ENCODE data around the gene BTBD17. TPM values are rescaled to one million over a fixed set of nuclear protein-coding genes. Genes with fewer than 3 reads are reported as not detected.

Gene BTBD17
- total and polyA plus RNA-seq, 5 donors from 2014 or later, result 0.09 TPM; not detected in 4

DNA sequence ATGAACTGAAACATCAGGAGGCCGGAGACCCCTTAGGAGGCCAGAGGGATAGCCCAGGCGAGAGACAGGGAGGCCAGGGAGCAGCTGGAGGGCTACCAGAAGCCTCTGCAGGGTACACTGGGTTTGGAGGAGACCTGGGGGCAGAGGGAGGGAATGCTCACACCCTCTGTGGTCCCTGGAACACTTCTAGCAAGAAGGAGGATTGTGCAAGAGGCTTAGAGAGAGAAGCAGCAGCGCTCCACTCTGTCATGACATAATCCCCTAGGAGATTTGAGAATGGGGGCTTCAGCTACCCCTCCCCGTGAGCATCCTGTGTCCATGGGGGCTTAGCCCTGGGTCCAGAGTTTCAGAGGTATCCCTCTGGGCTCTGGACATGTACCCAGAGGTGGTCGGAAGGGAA is 21.5 kb upstream of the BTBD17 start:
- ATAC-seq (ENCODE audit: low read depth in 2 of 2), result no peak
- Histone ChIP-seq H3K4me1 (ENCODE audit: control insufficient read depth, insufficient read depth, low read length, poor library complexity, severe bottlenecking) (peaks cover 5% of the 10 kb centered on the region), H3K27me3 (ENCODE audit: control insufficient read depth, insufficient read depth, low read length) (no peaks in the 10 kb centered on the region), H3K27ac (ENCODE audit: insufficient read depth, low read length, poor library complexity, severe bottlenecking) (no peak overlapping the region), H3K36me3 (ENCODE audit: control insufficient read depth, insufficient read depth, low read length) (no peaks in the 10 kb centered on the region), H3K4me3 (ENCODE audit: low read depth, low read length) (no peak overlapping the region), H3K9me3 (ENCODE audit: control insufficient read depth in 2 of 2, low read length in 2 of 2) (no peaks in the 10 kb centered on the region)
- no peak overlapping the region for H3K4me3 Mint-ChIP-seq
- peaks cover 0 to 3% (median 0%) of the 10 kb centered on the region in 4 donors for H3K4me1 Mint-ChIP-seq
- no peaks in the 10 kb centered on the region for H3K9me3 Mint-ChIP-seq
- H3K27me3 Mint-ChIP-seq, result peaks cover 10% of the 10 kb centered on the region
- no peak overlapping the region for H3K27ac Mint-ChIP-seq
- H3K36me3 Mint-ChIP-seq, result no peaks in the 10 kb centered on the region
- DNase-seq, result no peak

DNA sequence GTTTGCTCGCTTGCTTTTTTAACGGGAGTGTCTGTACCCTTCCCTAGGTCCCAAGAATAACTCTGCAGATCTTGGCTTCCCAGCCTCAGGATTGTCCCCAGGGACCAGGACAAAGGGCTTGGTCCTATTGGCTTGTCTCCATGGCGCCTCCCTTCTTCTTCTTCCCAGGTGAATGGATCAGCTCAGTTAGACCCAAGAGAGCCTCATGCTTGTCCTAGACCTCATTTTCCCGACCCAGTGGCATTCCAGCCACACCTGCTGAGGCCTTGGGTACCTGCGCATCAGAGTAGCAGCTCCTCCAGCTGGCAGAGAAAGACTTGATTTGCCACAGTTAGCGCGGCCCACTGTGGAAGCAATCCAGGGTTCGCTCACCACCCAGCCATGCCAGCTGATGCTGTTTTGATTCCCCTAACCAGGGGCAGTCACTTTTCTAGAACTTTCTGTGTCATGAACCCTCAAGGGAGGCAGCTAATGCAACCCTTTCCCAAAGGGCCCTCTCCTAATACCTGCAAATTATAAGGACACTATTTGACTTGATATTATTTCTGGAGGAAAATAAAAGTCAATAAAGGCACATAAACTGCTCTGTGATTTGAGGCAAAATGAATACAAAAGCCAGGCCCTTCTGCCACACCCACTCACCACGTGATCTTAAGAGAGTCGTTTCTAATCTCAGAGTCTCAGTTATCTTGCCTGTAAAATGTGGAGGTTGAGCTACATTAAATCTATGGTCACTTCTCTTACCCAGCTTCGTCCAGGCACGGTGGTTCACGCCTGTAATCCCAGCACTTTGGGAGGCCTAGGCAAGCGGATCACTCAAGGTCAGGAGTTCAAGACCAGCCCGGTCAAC is 19.5 kb upstream of the BTBD17 start:
- no peaks in the 10 kb centered on the region for H3K27me3 ChIP-seq (ENCODE audit: control insufficient read depth, insufficient read depth, low read length)
- no peaks in the 10 kb centered on the region for H3K36me3 ChIP-seq (ENCODE audit: control insufficient read depth, insufficient read depth, low read length)
- no peak overlapping the region for H3K4me3 Mint-ChIP-seq
- H3K4me1 Mint-ChIP-seq, result peaks cover 0 to 5% (median 0%) of the 10 kb centered on the region in 4 donors
- H3K27ac ChIP-seq (ENCODE audit: insufficient read depth, low read length, poor library complexity, severe bottlenecking), result no peak overlapping the region
- no peak overlapping the region for H3K4me3 ChIP-seq (ENCODE audit: low read depth, low read length)
- H3K9me3 ChIP-seq (ENCODE audit: control insufficient read depth in 2 of 2, low read length in 2 of 2), result no peaks in the 10 kb centered on the region
- H3K27me3 Mint-ChIP-seq, result peaks cover 9% of the 10 kb centered on the region
- no peak overlapping the region for H3K27ac Mint-ChIP-seq
- H3K36me3 Mint-ChIP-seq, result no peaks in the 10 kb centered on the region
- no peaks in the 10 kb centered on the region for H3K9me3 Mint-ChIP-seq
- no peak for ATAC-seq (ENCODE audit: low read depth in 2 of 2)
- H3K4me1 ChIP-seq (ENCODE audit: control insufficient read depth, insufficient read depth, low read length, poor library complexity, severe bottlenecking), result peaks cover 5% of the 10 kb centered on the region
- no peak for DNase-seq

DNA sequence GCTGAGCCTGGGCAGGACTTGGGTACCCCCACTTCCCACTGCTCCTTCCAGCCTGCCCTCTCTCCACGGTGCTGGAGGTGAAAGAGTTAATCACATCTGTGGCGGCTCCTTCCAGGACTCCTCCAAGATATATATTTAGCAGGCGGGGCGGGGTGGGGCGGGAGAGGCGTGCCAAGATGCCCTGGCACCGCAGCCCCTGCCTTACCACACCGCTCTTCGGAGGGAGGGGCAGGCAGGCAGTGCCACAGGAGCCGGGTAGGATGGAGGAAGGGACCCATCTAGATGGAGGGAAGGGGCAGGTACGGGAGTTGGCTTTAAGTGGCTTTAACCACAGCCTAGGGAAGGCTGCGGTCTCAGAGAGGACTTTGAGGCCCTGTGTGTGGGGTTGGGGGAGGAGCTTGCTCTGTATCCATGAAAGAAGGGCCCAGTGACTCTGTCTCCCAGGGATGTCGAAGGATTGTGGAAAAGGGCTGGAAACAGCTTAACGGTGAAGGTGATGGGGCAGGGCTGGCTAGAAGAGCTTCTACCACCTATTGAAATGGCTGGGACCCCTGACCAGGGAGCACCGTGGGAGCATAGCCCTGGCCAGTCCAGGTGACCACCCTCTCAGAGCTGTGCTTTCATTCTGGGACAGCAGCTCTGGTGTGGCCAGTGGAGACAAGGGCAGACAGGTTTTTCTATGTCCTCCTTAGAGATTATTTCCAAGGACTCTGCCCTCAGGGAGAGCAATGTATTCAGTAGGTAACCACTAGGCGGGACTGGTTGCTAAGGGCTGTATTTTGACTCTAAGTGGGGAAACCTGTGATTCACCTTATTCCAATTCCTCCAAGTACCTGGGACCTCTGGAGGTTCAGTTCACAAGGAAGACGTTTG is 18.7 kb upstream of the BTBD17 start:
- H3K4me3 ChIP-seq (ENCODE audit: low read depth, low read length), result no peak overlapping the region
- no peaks in the 10 kb centered on the region for H3K36me3 Mint-ChIP-seq
- H3K27me3 ChIP-seq (ENCODE audit: control insufficient read depth, insufficient read depth, low read length), result no peaks in the 10 kb centered on the region
- peaks cover 0 to 5% (median 0%) of the 10 kb centered on the region in 4 donors for H3K4me1 Mint-ChIP-seq
- no peak for ATAC-seq (ENCODE audit: low read depth in 2 of 2)
- no peak overlapping the region for H3K27ac ChIP-seq (ENCODE audit: insufficient read depth, low read length, poor library complexity, severe bottlenecking)
- DNase-seq, result no peak
- no peaks in the 10 kb centered on the region for H3K36me3 ChIP-seq (ENCODE audit: control insufficient read depth, insufficient read depth, low read length)
- H3K27me3 Mint-ChIP-seq, result peaks cover 9% of the 10 kb centered on the region
- no peak overlapping the region for H3K27ac Mint-ChIP-seq
- peaks cover 5% of the 10 kb centered on the region for H3K4me1 ChIP-seq (ENCODE audit: control insufficient read depth, insufficient read depth, low read length, poor library complexity, severe bottlenecking)
- no peaks in the 10 kb centered on the region for H3K9me3 Mint-ChIP-seq
- no peaks in the 10 kb centered on the region for H3K9me3 ChIP-seq (ENCODE audit: control insufficient read depth in 2 of 2, low read length in 2 of 2)
- no peak overlapping the region for H3K4me3 Mint-ChIP-seq

DNA sequence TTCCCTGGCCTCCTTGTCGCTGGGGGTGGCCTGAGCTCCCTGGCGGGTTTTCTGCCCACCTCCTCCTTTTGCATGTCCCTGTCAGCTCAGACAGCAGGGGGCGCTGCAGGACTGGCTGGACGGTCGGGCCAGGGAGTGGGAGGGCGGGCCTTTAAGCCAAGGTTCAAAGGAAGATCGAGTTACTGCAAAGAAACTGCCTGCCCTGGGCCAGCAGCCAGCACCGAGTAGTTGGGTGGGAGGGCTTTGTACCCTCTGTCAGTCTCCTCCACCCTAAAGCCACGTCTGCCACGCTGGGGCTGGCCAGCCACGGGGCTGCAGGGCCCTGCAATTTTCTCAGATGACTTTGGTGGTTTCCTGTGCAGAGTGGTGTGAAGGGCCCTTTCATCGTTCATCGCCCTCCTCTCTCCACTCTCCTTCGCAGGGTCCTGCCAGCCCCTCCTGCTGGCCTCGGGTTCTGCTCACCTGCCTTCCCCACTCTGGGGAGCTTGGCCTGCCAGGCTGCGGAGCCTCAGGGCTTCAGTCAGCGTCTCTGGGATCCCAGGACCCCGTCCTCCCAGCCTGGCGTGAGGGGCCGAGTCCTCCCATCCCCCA is 17.9 kb upstream of the BTBD17 start:
- no peaks in the 10 kb centered on the region for H3K9me3 ChIP-seq (ENCODE audit: control insufficient read depth in 2 of 2, low read length in 2 of 2)
- DNase-seq (peak; percentile 72 to 82 (median 76)), ATAC-seq (ENCODE audit: low read depth in 2 of 2) (peak; percentile 74 to 80)
- H3K27ac ChIP-seq (ENCODE audit: insufficient read depth, low read length, poor library complexity, severe bottlenecking), result no peak overlapping the region
- no peaks in the 10 kb centered on the region for H3K36me3 Mint-ChIP-seq
- H3K9me3 Mint-ChIP-seq, result no peaks in the 10 kb centered on the region
- H3K4me3 Mint-ChIP-seq, result no peak overlapping the region
- peaks cover 9% of the 10 kb centered on the region for H3K27me3 Mint-ChIP-seq
- no peaks in the 10 kb centered on the region for H3K36me3 ChIP-seq (ENCODE audit: control insufficient read depth, insufficient read depth, low read length)
- H3K4me1 ChIP-seq (ENCODE audit: control insufficient read depth, insufficient read depth, low read length, poor library complexity, severe bottlenecking), result peaks cover 5% of the 10 kb centered on the region
- peaks cover 0 to 5% (median 0%) of the 10 kb centered on the region in 4 donors for H3K4me1 Mint-ChIP-seq
- H3K27ac Mint-ChIP-seq, result no peak overlapping the region
- no peak overlapping the region for H3K4me3 ChIP-seq (ENCODE audit: low read depth, low read length)
- no peaks in the 10 kb centered on the region for H3K27me3 ChIP-seq (ENCODE audit: control insufficient read depth, insufficient read depth, low read length)

DNA sequence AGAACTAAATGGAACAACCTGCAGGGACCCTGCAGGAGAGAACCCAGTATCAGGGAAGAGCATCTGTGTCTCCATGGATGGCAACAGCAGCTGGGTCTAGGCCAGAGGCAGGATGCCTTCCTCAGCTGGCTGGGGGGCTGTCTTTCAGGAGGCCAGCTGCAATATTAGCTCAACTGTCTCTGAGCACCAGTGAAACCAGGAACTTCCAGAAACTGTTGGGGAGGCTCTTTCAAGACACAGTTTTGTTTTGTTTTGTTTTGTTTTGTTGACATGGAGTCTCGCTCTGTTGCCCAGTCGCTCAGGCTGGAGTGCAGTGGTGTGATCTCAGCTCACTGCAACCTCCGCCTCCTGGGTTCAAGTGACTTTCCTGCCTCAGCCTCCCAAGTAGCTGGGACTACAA is 13.2 kb upstream of the BTBD17 start:
- no peak overlapping the region for H3K4me3 ChIP-seq (ENCODE audit: low read depth, low read length)
- no peaks in the 10 kb centered on the region for H3K27me3 ChIP-seq (ENCODE audit: control insufficient read depth, insufficient read depth, low read length)
- ATAC-seq (ENCODE audit: low read depth in 2 of 2), result no peak
- Mint-ChIP-seq H3K4me3 (no peak overlapping the region), H3K27me3 (peaks cover 9% of the 10 kb centered on the region), H3K9me3 (no peaks in the 10 kb centered on the region), H3K36me3 (no peaks in the 10 kb centered on the region), H3K4me1 (peaks cover 0 to 2% (median 0%) of the 10 kb centered on the region in 4 donors), H3K27ac (no peak overlapping the region)
- H3K36me3 ChIP-seq (ENCODE audit: control insufficient read depth, insufficient read depth, low read length), result no peaks in the 10 kb centered on the region
- H3K27ac ChIP-seq (ENCODE audit: insufficient read depth, low read length, poor library complexity, severe bottlenecking), result no peak overlapping the region
- DNase-seq, result no peak
- H3K4me1 ChIP-seq (ENCODE audit: control insufficient read depth, insufficient read depth, low read length, poor library complexity, severe bottlenecking), result peaks cover 5% of the 10 kb centered on the region
- no peaks in the 10 kb centered on the region for H3K9me3 ChIP-seq (ENCODE audit: control insufficient read depth in 2 of 2, low read length in 2 of 2)

DNA sequence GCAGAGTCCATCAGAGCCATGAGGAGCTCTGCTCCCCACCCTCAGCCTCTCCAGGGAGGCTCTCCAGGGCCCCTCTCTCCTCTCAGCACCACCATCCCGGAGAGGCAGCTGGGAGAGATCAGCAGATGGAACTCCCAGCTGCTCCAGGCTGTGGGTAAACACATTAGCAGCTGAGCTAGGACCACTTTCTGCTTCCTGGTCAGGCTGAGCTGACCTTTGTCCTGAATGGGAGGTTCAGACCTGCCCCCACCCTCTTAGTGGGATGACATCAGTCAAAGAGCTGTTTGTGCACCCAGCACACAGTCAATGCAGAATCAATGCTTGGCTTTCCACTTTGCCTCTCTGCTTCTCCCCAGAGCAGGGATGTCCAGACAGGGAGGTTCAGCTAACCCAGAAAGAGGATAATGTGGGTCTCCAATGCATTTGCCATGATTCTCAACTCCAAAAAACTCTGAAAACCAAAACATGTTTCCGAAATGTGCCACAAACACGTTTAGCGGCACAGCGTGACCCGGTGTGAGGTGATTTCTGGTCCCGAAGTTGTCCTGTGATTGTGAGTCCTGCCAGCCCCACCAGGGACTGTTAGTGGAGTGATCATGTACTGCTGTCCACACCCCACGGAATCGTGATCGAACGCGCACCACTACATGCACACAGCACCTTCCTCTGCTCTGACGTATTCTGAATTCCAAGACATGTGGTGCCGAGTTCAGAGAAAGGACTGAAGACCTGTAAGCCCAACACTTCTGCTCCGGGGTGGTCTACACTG is 12.4 kb upstream of the BTBD17 start:
- no peak for DNase-seq
- Mint-ChIP-seq H3K9me3 (no peaks in the 10 kb centered on the region), H3K36me3 (no peaks in the 10 kb centered on the region), H3K27me3 (peaks cover 9% of the 10 kb centered on the region), H3K4me1 (peaks cover 0 to 8% (median under 1%) of the 10 kb centered on the region in 4 donors), H3K27ac (no peak overlapping the region), H3K4me3 (no peak overlapping the region)
- no peaks in the 10 kb centered on the region for H3K9me3 ChIP-seq (ENCODE audit: control insufficient read depth in 2 of 2, low read length in 2 of 2)
- peaks cover 7% of the 10 kb centered on the region for H3K4me1 ChIP-seq (ENCODE audit: control insufficient read depth, insufficient read depth, low read length, poor library complexity, severe bottlenecking)
- no peak overlapping the region for H3K27ac ChIP-seq (ENCODE audit: insufficient read depth, low read length, poor library complexity, severe bottlenecking)
- no peaks in the 10 kb centered on the region for H3K36me3 ChIP-seq (ENCODE audit: control insufficient read depth, insufficient read depth, low read length)
- ATAC-seq (ENCODE audit: low read depth in 2 of 2), result no peak
- no peak overlapping the region for H3K4me3 ChIP-seq (ENCODE audit: low read depth, low read length)
- no peaks in the 10 kb centered on the region for H3K27me3 ChIP-seq (ENCODE audit: control insufficient read depth, insufficient read depth, low read length)

DNA sequence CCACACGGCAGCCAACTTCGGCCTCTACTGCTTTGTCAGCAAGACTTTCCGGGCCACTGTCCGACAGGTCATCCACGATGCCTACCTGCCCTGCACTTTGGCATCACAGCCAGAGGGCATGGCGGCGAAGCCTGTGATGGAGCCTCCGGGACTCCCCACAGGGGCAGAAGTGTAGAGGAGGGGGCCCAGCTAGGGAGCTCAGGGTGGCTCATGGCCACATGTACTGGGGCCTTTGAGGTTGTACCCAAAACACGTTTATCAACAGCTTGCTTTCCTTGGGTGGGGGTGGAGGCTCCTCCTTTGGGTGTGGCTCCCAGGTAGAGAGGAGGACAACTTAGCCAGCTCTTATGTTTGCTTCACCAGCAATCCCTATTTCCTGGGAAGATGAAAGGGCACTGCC is 10.8 kb upstream of the BTBD17 start:
- peaks cover 18% of the 10 kb centered on the region for H3K4me1 ChIP-seq (ENCODE audit: control insufficient read depth, insufficient read depth, low read length, poor library complexity, severe bottlenecking)
- H3K4me1 Mint-ChIP-seq, result peaks cover 0 to 9% (median 2%) of the 10 kb centered on the region in 4 donors
- H3K36me3 Mint-ChIP-seq, result no peaks in the 10 kb centered on the region
- H3K4me3 ChIP-seq (ENCODE audit: low read depth, low read length), result no peak overlapping the region
- no peaks in the 10 kb centered on the region for H3K9me3 Mint-ChIP-seq
- H3K36me3 ChIP-seq (ENCODE audit: control insufficient read depth, insufficient read depth, low read length), result no peaks in the 10 kb centered on the region
- H3K27me3 ChIP-seq (ENCODE audit: control insufficient read depth, insufficient read depth, low read length), result no peaks in the 10 kb centered on the region
- H3K9me3 ChIP-seq (ENCODE audit: control insufficient read depth in 2 of 2, low read length in 2 of 2), result no peaks in the 10 kb centered on the region
- H3K4me3 Mint-ChIP-seq, result no peak overlapping the region
- H3K27ac ChIP-seq (ENCODE audit: insufficient read depth, low read length, poor library complexity, severe bottlenecking), result no peak overlapping the region
- DNase-seq (no peak), ATAC-seq (ENCODE audit: low read depth in 2 of 2) (no peak)
- H3K27ac Mint-ChIP-seq, result no peak overlapping the region
- no peaks in the 10 kb centered on the region for H3K27me3 Mint-ChIP-seq
